GM06990 (cell line): ENCODE results near the gene CDCA3.
A peak's percentile ranks its signal among the peaks of the same experiment; 100 is the strongest.
"Not testable (repeated sequence)": the region's sequence is repeated elsewhere in the genome, so short reads cannot be mapped to it uniquely, and the experiment has no call there.

ENCODE experiments used
- DNase-seq: peaks from one replicate; pipeline ENCODE4 v3.0.0-alpha.2; 2011; ENCODE audit not compliant: insufficient read length; ENCODE audit errors: extremely low read depth
- H3K27me3 ChIP-seq: replicated peaks from 2 replicates; pipeline ENCODE4 v1.6.0; 2011; ENCODE audit warnings: low read length; ENCODE audit not compliant: control insufficient read depth, insufficient read depth
- H3K36me3 ChIP-seq: 2 replicates; pipeline ENCODE4 v1.5.1; 2011; ENCODE audit warnings: low read length; ENCODE audit not compliant: control insufficient read depth, insufficient read depth
- H3K4me3 ChIP-seq: replicated peaks from 2 replicates; pipeline ENCODE4 v1.5.1; 2011; ENCODE audit warnings: low read depth, mild to moderate bottlenecking, control low read depth, low read length
- CTCF ChIP-seq: IDR thresholded peaks from 2 replicates; pipeline ENCODE4 v1.5.1; 2011; ENCODE audit warnings: low read length, control low read depth, mild to moderate bottlenecking, inconsistent platforms; ENCODE audit not compliant: insufficient read depth, poor library complexity, severe bottlenecking

CDCA3 gene

GRCh38 chr12:6851153-6851920 lies at the start of gene CDCA3:
Gene CDCA3 (minus strand): TSS chr12:6851286. CDS start chr12:6850952, 334 bp downstream.
- no peak for TF ChIP-seq CTCF
- H3K27me3 ChIP-seq: no peaks in the 10 kb centered on the region
- peak within 1 kb of the TSS; percentile 95 for H3K4me3 ChIP-seq
- peak; percentile 88 for DNase-seq
- H3K36me3 ChIP-seq: peaks cover 14% of the 10 kb centered on the region

GRCh38 chr12:6899837-6900519 lies 48.9 kb upstream of the CDCA3 start:
- TF ChIP-seq CTCF: no peak
- Histone ChIP-seq H3K36me3 (no peaks in the 10 kb centered on the region), H3K4me3 (no peak overlapping the region), H3K27me3 (no peaks in the 10 kb centered on the region)
- DNase-seq: no peak

GRCh38 chr12:6899427-6899826 lies 48.3 kb upstream of the CDCA3 start:
- DNase-seq: no peak
- H3K4me3 ChIP-seq: no peak overlapping the region
- TF ChIP-seq CTCF: no peak
- no peaks in the 10 kb centered on the region for H3K36me3 ChIP-seq
- no peaks in the 10 kb centered on the region for H3K27me3 ChIP-seq

- no peaks in the 10 kb centered on the region for H3K36me3 ChIP-seq
- H3K4me3 ChIP-seq: no peak overlapping the region
- no peak for TF ChIP-seq CTCF
These were observed 45.9 kb upstream of the CDCA3 start for GRCh38 chr12:6896846-6897435.

GRCh38 chr12:6894321-6894720 lies 43.2 kb upstream of the CDCA3 start:
- H3K36me3 ChIP-seq: no peaks in the 10 kb centered on the region
- no peaks in the 10 kb centered on the region for H3K27me3 ChIP-seq
- no peak for TF ChIP-seq CTCF
- H3K4me3 ChIP-seq: no peak overlapping the region
- DNase-seq: no peak

More at GRCh38 chr12:6896846-6897435, 45.9 kb upstream of the CDCA3 start:
- H3K27me3 ChIP-seq: no peaks in the 10 kb centered on the region
- no peak for DNase-seq

GRCh38 chr12:6892683-6893082 lies 41.6 kb upstream of the CDCA3 start:
- DNase-seq, H3K27me3 ChIP-seq, H3K36me3 ChIP-seq, H3K4me3 ChIP-seq: not testable (repeated sequence)
